ENCODE data around the gene GADD45GIP1. TPM values are rescaled to one million over a fixed set of nuclear protein-coding genes. Genes with fewer than 3 reads are reported as not detected.

GADD45GIP1 gene
- total RNA-seq, 1 donor from 2014 or later: 42.7 TPM

DNA sequence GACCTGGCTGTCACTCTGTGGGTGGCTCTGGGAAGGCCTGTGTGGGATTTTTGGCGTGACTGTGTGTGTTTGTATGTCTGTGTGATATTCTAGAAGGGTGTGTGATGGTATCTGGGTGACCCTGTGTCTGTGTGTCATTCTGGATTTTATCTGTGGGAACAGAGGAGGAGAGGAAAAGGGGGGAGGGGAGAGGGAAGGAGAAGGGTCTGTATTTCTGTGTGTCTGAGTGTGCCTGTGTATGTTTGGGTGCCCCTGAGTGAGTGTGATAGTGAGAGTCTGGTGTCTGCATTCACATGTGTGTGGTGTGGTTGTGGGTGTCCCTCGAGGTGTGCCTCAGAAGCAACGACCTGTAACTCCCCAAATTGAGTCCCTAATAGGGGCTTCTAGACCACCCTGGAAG is 30.2 kb upstream of the GADD45GIP1 start:
- H3K4me1 ChIP-seq: peaks cover 0 to 5% of the 10 kb centered on the region in 2 donors
- no peak for DNase-seq (ENCODE audit: low spot score in 2 of 2)
- H3K27ac ChIP-seq: no peak overlapping the region
- no peak overlapping the region for H3K4me3 ChIP-seq
- H3K36me3 ChIP-seq: no peaks in the 10 kb centered on the region
- no peaks in the 10 kb centered on the region for H3K27me3 ChIP-seq
- H3K9me3 ChIP-seq: no peaks in the 10 kb centered on the region
- TF ChIP-seq, protein P1, sequence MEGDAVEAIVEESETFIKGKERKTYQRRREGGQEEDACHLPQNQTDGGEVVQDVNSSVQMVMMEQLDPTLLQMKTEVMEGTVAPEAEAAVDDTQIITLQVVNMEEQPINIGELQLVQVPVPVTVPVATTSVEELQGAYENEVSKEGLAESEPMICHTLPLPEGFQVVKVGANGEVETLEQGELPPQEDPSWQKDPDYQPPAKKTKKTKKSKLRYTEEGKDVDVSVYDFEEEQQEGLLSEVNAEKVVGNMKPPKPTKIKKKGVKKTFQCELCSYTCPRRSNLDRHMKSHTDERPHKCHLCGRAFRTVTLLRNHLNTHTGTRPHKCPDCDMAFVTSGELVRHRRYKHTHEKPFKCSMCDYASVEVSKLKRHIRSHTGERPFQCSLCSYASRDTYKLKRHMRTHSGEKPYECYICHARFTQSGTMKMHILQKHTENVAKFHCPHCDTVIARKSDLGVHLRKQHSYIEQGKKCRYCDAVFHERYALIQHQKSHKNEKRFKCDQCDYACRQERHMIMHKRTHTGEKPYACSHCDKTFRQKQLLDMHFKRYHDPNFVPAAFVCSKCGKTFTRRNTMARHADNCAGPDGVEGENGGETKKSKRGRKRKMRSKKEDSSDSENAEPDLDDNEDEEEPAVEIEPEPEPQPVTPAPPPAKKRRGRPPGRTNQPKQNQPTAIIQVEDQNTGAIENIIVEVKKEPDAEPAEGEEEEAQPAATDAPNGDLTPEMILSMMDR (IDR thresholded peaks at IDR 0.05): no peak
- intact Hi-C loops (cut with DNase I): no loop called here

DNA sequence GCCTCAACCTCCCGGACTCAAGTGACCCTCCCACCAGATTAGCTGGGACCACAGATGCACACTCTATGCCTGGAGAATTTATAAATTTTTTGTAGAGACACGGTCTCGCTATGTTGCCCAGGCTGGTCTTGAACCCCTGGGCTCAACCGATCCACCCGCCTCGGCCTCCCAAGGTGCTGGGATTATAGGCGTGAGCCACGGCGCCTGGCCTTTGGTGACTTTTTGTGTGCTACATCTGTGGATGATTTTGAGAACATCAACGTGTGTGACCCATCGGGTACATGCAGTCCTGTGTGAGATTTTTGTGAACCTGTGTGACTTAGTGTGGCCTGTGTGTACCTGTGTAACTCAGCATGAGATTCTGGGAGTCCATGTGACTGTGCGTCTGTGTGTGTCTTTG is 29.7 kb upstream of the GADD45GIP1 start:
- no peaks in the 10 kb centered on the region for H3K9me3 ChIP-seq
- intact Hi-C loops (cut with DNase I): no loop called here
- TF ChIP-seq, protein P1 (IDR thresholded peaks at IDR 0.05): no peak
- no peaks in the 10 kb centered on the region for H3K27me3 ChIP-seq
- DNase-seq (ENCODE audit: low spot score in 2 of 2): no peak
- H3K36me3 ChIP-seq: no peaks in the 10 kb centered on the region
- no peak overlapping the region for H3K27ac ChIP-seq
- H3K4me3 ChIP-seq: no peak overlapping the region
- peaks cover 0 to 5% of the 10 kb centered on the region in 2 donors for H3K4me1 ChIP-seq

DNA sequence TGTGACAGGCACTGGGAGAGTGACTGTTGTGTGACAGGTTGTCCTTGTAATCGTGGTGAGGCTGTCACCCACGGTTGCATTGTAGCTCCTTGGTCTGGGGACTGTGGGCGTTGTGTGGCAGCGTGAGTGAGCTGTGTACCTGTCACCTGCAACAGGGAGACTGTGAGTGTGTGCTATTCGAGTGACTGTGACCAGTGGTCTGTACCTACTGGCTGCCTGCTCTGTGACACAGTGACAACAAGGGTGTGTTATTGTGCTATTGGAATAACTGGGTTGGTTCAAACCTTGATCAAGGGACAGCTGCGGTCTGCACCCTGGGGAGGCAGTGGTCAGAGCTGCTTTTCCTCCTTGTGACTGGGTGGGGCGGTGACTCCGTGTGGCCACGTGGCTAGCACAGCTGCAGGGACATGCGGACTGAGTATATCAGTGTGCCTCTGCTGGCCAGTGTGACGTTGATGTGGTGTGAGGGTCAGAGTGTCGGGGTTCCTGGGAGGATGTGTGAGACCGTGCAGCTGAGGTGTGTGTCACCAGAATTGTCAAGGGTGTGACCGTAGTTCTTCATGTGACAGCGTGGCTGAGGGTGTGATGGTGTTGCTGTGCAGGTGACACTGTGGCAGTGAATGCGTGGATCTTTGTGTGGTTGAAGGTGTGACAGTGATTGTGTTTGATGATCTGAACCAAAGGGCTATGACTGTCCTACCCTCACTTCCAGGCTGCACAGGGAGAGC is 28.2 kb upstream of the GADD45GIP1 start:
- Histone ChIP-seq H3K36me3 (no peaks in the 10 kb centered on the region), H3K27me3 (no peaks in the 10 kb centered on the region), H3K4me3 (no peak overlapping the region), H3K9me3 (no peaks in the 10 kb centered on the region), H3K4me1 (peaks cover 0 to 5% of the 10 kb centered on the region in 2 donors), H3K27ac (no peak overlapping the region)
- TF ChIP-seq, protein P1 (IDR thresholded peaks at IDR 0.05): no peak
- DNase-seq (ENCODE audit: low spot score in 2 of 2): peak in 1 of 2 donors; percentile 46
- intact Hi-C loops (cut with DNase I): no loop called here

DNA sequence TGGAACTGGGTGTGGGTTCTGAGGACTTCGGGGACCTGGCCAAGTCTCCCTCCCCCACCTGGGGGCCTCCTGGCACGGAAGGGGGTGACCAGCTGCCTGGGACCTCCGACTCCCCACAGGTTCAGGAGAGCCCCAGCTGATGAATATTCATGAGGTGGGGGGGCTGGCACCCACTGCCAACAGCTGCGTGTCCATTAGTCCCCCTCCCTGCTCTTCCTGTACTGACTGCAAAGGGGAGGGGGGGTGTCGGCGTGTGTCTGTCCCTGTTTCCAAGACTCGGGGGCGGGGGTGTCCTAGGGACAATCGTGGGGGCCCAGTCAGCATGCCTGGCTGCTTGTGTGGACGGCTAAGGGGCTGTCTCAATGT is 27.6 kb upstream of the GADD45GIP1 start:
- H3K27ac ChIP-seq: no peak overlapping the region
- no peak for DNase-seq (ENCODE audit: low spot score in 2 of 2)
- no peaks in the 10 kb centered on the region for H3K36me3 ChIP-seq
- H3K4me3 ChIP-seq: no peak overlapping the region
- TF ChIP-seq, protein P1 (IDR thresholded peaks at IDR 0.05): no peak
- H3K9me3 ChIP-seq: no peaks in the 10 kb centered on the region
- H3K4me1 ChIP-seq: peaks cover 0 to 5% of the 10 kb centered on the region in 2 donors
- no peaks in the 10 kb centered on the region for H3K27me3 ChIP-seq
- intact Hi-C loops (cut with DNase I): no loop called here

DNA sequence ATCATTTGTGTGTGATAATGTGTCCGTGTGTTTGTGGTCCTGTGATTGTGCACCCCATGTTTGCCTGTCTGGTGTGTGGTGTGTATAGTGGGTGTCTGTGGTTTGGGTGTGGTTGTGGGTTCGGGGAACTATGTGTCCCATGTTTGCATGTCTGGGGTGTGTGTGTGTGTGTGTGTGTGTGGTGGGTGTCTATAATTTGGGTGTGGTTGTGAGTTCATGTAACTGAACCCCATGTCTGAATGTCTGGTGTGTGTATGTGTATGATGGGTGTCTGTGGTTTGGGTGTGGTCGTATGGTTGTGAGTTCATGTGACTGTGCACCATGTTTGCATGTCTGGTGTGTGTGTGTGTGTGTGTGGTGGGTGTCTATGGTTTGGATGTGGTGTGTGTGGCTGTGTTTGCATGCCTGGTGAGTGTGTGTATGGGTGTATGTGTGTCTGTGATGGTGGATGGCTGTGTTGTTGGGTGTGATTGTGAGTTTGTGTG is 27.2 kb upstream of the GADD45GIP1 start:
- Histone ChIP-seq H3K4me1 (peaks cover 0 to 5% of the 10 kb centered on the region in 2 donors), H3K4me3 (no peak overlapping the region), H3K9me3 (no peaks in the 10 kb centered on the region), H3K27me3 (no peaks in the 10 kb centered on the region), H3K27ac (no peak overlapping the region), H3K36me3 (no peaks in the 10 kb centered on the region)
- no peak for DNase-seq (ENCODE audit: low spot score in 2 of 2)
- TF ChIP-seq, protein P1 (IDR thresholded peaks at IDR 0.05): no peak
- intact Hi-C loops (cut with DNase I): no loop called here
